ENCODE measurements around the gene KRT72.

The KRT72 gene

GRCh38 chr12:52614381-52615207, 13.3 kb upstream of the KRT72 start:
- H3K9me3 ChIP-seq (ENCODE audit: control extremely low read depth in 1 of 5, control insufficient read depth in 4 of 5, insufficient read depth in 2 of 5, low read depth in 1 of 5, low read length in 4 of 5): no peaks in the 10 kb centered on the region
- ChIA-PET POLR2A (no interaction called here), CTCF (interaction anchor here (0.7 to 1.2 kb wide), 2 partner anchors 8 to 14 kb away, joined by 3 to 4 read pairs; no protein-coding TSS in a partner anchor)
- H3K36me3 ChIP-seq (ENCODE audit: control insufficient read depth in 4 of 4, insufficient read depth in 4 of 4, low read length in 3 of 4): no peaks in the 10 kb centered on the region
- peaks cover 3 to 38% (median 22%) of the 10 kb centered on the region in 4 experiments for H3K4me1 ChIP-seq (ENCODE audit: control extremely low read depth in 1 of 4, control insufficient read depth in 4 of 4, insufficient read depth in 4 of 4, low read length in 3 of 4)
- H3K27me3 ChIP-seq (replicated peaks in 2 of 5; ENCODE audit: control insufficient read depth in 4 of 5, insufficient read depth in 5 of 5, low read length in 4 of 5): no peaks in the 10 kb centered on the region
- DNase-seq: no peak
- WGBS (ENCODE audit: insufficient coverage): 97% methylated on average over 9 of the region's 10 CpGs
- H3K4me3 ChIP-seq (ENCODE audit: control insufficient read depth in 1 of 7, extremely low read depth in 1 of 7, insufficient read depth in 4 of 7, low read depth in 2 of 7, low read length in 6 of 7): no peak overlapping the region
- no peak overlapping the region for H3K27ac ChIP-seq (ENCODE audit: insufficient read depth in 1 of 2, low read depth in 1 of 2, low read length in 2 of 2, poor library complexity in 1 of 2, severe bottlenecking in 2 of 2)

GRCh38 chr12:52613384-52614030, 12.2 kb upstream of the KRT72 start:
- peaks cover 3 to 38% (median 22%) of the 10 kb centered on the region in 4 experiments for H3K4me1 ChIP-seq (ENCODE audit: control extremely low read depth in 1 of 4, control insufficient read depth in 4 of 4, insufficient read depth in 4 of 4, low read length in 3 of 4)
- no peak for DNase-seq

GRCh38 chr12:52612431-52613383, 11.4 kb upstream of the KRT72 start:
- Histone ChIP-seq H3K4me3 (ENCODE audit: control insufficient read depth in 1 of 7, extremely low read depth in 1 of 7, insufficient read depth in 4 of 7, low read depth in 2 of 7, low read length in 6 of 7) (no peak overlapping the region), H3K27ac (ENCODE audit: insufficient read depth in 1 of 2, low read depth in 1 of 2, low read length in 2 of 2, poor library complexity in 1 of 2, severe bottlenecking in 2 of 2) (no peak overlapping the region), H3K36me3 (ENCODE audit: control insufficient read depth in 4 of 4, insufficient read depth in 4 of 4, low read length in 3 of 4) (no peaks in the 10 kb centered on the region), H3K4me1 (ENCODE audit: control extremely low read depth in 1 of 4, control insufficient read depth in 4 of 4, insufficient read depth in 4 of 4, low read length in 3 of 4) (peaks cover 3 to 38% (median 22%) of the 10 kb centered on the region in 4 experiments), H3K27me3 (replicated peaks in 2 of 5; ENCODE audit: control insufficient read depth in 4 of 5, insufficient read depth in 5 of 5, low read length in 4 of 5) (peaks cover 0 to 2% (median 0%) of the 10 kb centered on the region in 5 experiments), H3K9me3 (ENCODE audit: control extremely low read depth in 1 of 5, control insufficient read depth in 4 of 5, insufficient read depth in 2 of 5, low read depth in 1 of 5, low read length in 4 of 5) (no peaks in the 10 kb centered on the region)
- ChIA-PET POLR2A (no interaction called here), CTCF (interaction anchor here (0.8 to 1.8 kb wide), 4 partner anchors 29 to 265 kb away, joined by 3 to 4 read pairs (median 3); no protein-coding TSS in a partner anchor)
- WGBS (ENCODE audit: insufficient coverage): 69% methylated on average over 4 of the region's 5 CpGs
- DNase-seq: peak in 2 of 3 donors; percentile 57

More at GRCh38 chr12:52613384-52614030, 12.2 kb upstream of the KRT72 start:
- peaks cover 0 to 2% (median 0%) of the 10 kb centered on the region in 5 experiments for H3K27me3 ChIP-seq (replicated peaks in 2 of 5; ENCODE audit: control insufficient read depth in 4 of 5, insufficient read depth in 5 of 5, low read length in 4 of 5)
- H3K4me3 ChIP-seq (ENCODE audit: control insufficient read depth in 1 of 7, extremely low read depth in 1 of 7, insufficient read depth in 4 of 7, low read depth in 2 of 7, low read length in 6 of 7): no peak overlapping the region
- ChIA-PET POLR2A (no interaction called here), CTCF (interaction anchor here (0.8 to 1.2 kb wide), 2 partner anchors 15 to 28 kb away, joined by 3 to 4 read pairs; no protein-coding TSS in a partner anchor)
- H3K36me3 ChIP-seq (ENCODE audit: control insufficient read depth in 4 of 4, insufficient read depth in 4 of 4, low read length in 3 of 4): no peaks in the 10 kb centered on the region
- H3K9me3 ChIP-seq (ENCODE audit: control extremely low read depth in 1 of 5, control insufficient read depth in 4 of 5, insufficient read depth in 2 of 5, low read depth in 1 of 5, low read length in 4 of 5): no peaks in the 10 kb centered on the region
- no peak overlapping the region for H3K27ac ChIP-seq (ENCODE audit: insufficient read depth in 1 of 2, low read depth in 1 of 2, low read length in 2 of 2, poor library complexity in 1 of 2, severe bottlenecking in 2 of 2)
- WGBS (ENCODE audit: insufficient coverage): over 99% methylated on average over 9 of the region's 9 CpGs

- POLR2A ChIA-PET: no interaction called here
- H3K27ac ChIP-seq (ENCODE audit: insufficient read depth in 1 of 2, low read depth in 1 of 2, low read length in 2 of 2, poor library complexity in 1 of 2, severe bottlenecking in 2 of 2): no peak overlapping the region
- no peak overlapping the region for H3K4me3 ChIP-seq (ENCODE audit: control insufficient read depth in 1 of 7, extremely low read depth in 1 of 7, insufficient read depth in 4 of 7, low read depth in 2 of 7, low read length in 6 of 7)
- CTCF ChIA-PET: interaction anchor here (0.9 to 2.7 kb wide), 13 partner anchors 13 to 275 kb away, joined by 3 to 9 read pairs (median 4); no protein-coding TSS in a partner anchor
- no peaks in the 10 kb centered on the region for H3K9me3 ChIP-seq (ENCODE audit: control extremely low read depth in 1 of 5, control insufficient read depth in 4 of 5, insufficient read depth in 2 of 5, low read depth in 1 of 5, low read length in 4 of 5)
- 97% methylated on average over 5 of the region's 6 CpGs for WGBS (ENCODE audit: insufficient coverage)
- H3K27me3 ChIP-seq (replicated peaks in 2 of 5; ENCODE audit: control insufficient read depth in 4 of 5, insufficient read depth in 5 of 5, low read length in 4 of 5): peaks cover 0 to 2% (median 0%) of the 10 kb centered on the region in 5 experiments
- H3K4me1 ChIP-seq (ENCODE audit: control extremely low read depth in 1 of 4, control insufficient read depth in 4 of 4, insufficient read depth in 4 of 4, low read length in 3 of 4): peaks cover 3 to 34% (median 20%) of the 10 kb centered on the region in 4 experiments
- DNase-seq: no peak
- H3K36me3 ChIP-seq (ENCODE audit: control insufficient read depth in 4 of 4, insufficient read depth in 4 of 4, low read length in 3 of 4): no peaks in the 10 kb centered on the region
These were observed 9.8 kb upstream of the KRT72 start for GRCh38 chr12:52611080-52611468.

- ChIA-PET POLR2A (no interaction called here), CTCF (interaction anchor here (0.9 to 2.7 kb wide), 4 partner anchors 19 to 270 kb away, joined by 3 to 8 read pairs (median 4); partner anchors contain the start of gene KRT1)
- no peak overlapping the region for H3K4me3 ChIP-seq (ENCODE audit: control insufficient read depth in 1 of 7, extremely low read depth in 1 of 7, insufficient read depth in 4 of 7, low read depth in 2 of 7, low read length in 6 of 7)
- DNase-seq: no peak
- WGBS (ENCODE audit: insufficient coverage): 100% methylated on average over 6 of the region's 8 CpGs
- H3K4me1 ChIP-seq (ENCODE audit: control extremely low read depth in 1 of 4, control insufficient read depth in 4 of 4, insufficient read depth in 4 of 4, low read length in 3 of 4): peaks cover 3 to 17% (median 6%) of the 10 kb centered on the region in 4 experiments
- no peaks in the 10 kb centered on the region for H3K9me3 ChIP-seq (ENCODE audit: control extremely low read depth in 1 of 5, control insufficient read depth in 4 of 5, insufficient read depth in 2 of 5, low read depth in 1 of 5, low read length in 4 of 5)
- peaks cover 0 to 2% (median 0%) of the 10 kb centered on the region in 5 experiments for H3K27me3 ChIP-seq (replicated peaks in 2 of 5; ENCODE audit: control insufficient read depth in 4 of 5, insufficient read depth in 5 of 5, low read length in 4 of 5)
- no peak overlapping the region for H3K27ac ChIP-seq (ENCODE audit: insufficient read depth in 1 of 2, low read depth in 1 of 2, low read length in 2 of 2, poor library complexity in 1 of 2, severe bottlenecking in 2 of 2)
- no peaks in the 10 kb centered on the region for H3K36me3 ChIP-seq (ENCODE audit: control insufficient read depth in 4 of 4, insufficient read depth in 4 of 4, low read length in 3 of 4)
These were observed 7.8 kb upstream of the KRT72 start for GRCh38 chr12:52608826-52609630.

- no peaks in the 10 kb centered on the region for H3K9me3 ChIP-seq (ENCODE audit: control extremely low read depth in 1 of 5, control insufficient read depth in 4 of 5, insufficient read depth in 2 of 5, low read depth in 1 of 5, low read length in 4 of 5)
- ChIA-PET POLR2A (no interaction called here), CTCF (interaction anchor here (1.3 kb wide), 1 partner anchor 271 kb away, joined by 3 read pairs; no protein-coding TSS in a partner anchor)
- DNase-seq: no peak
- H3K27ac ChIP-seq (ENCODE audit: insufficient read depth in 1 of 2, low read depth in 1 of 2, low read length in 2 of 2, poor library complexity in 1 of 2, severe bottlenecking in 2 of 2): no peak overlapping the region
- peaks cover 3 to 15% (median 6%) of the 10 kb centered on the region in 4 experiments for H3K4me1 ChIP-seq (ENCODE audit: control extremely low read depth in 1 of 4, control insufficient read depth in 4 of 4, insufficient read depth in 4 of 4, low read length in 3 of 4)
- WGBS (ENCODE audit: insufficient coverage): 95% methylated on average over 3 of the region's 6 CpGs
- H3K36me3 ChIP-seq (ENCODE audit: control insufficient read depth in 4 of 4, insufficient read depth in 4 of 4, low read length in 3 of 4): no peaks in the 10 kb centered on the region
- no peak overlapping the region for H3K4me3 ChIP-seq (ENCODE audit: control insufficient read depth in 1 of 7, extremely low read depth in 1 of 7, insufficient read depth in 4 of 7, low read depth in 2 of 7, low read length in 6 of 7)
- H3K27me3 ChIP-seq (replicated peaks in 2 of 5; ENCODE audit: control insufficient read depth in 4 of 5, insufficient read depth in 5 of 5, low read length in 4 of 5): peaks cover 0 to 2% (median 0%) of the 10 kb centered on the region in 5 experiments
These were observed 6.9 kb upstream of the KRT72 start for GRCh38 chr12:52608161-52608560.

Data from common myeloid progenitor, CD34-positive (primary cell).